ENCODE measurements around the gene SLC2A9.

GRCh38 chr4:9946170-9946569 is 75.1 kb downstream of the SLC2A9 start:
- no peak for TF ChIP-seq BHLHE40 (IDR thresholded peaks at IDR 0.05; ENCODE audit: borderline replicate concordance)
- no peak for TF ChIP-seq LEF1 (IDR thresholded peaks at IDR 0.05; ENCODE audit: borderline replicate concordance)
- TF ChIP-seq FOXK2 (IDR thresholded peaks at IDR 0.05), result no peak
- TF ChIP-seq TARDBP (IDR thresholded peaks at IDR 0.05), result no peak
- TF ChIP-seq ELF4 (IDR thresholded peaks at IDR 0.05), result no peak
- no peak for TF ChIP-seq FOXA1 (IDR thresholded peaks at IDR 0.05)
- TF ChIP-seq SP1 (IDR thresholded peaks at IDR 0.05), result no peak
- no peak for TF ChIP-seq NFRKB (IDR thresholded peaks at IDR 0.05)
